Mesenchymal stem cell (in vitro differentiated cells and primary cell): ENCODE measurements around the gene OPRL1.
A peak's percentile ranks its signal among the peaks of the same experiment; 100 is the strongest.

Source experiments
- DNase-seq: peaks from one replicate; pipeline ENCODE4 v3.0.0-alpha.2; 2013
- H2AFZ ChIP-seq: one replicate; pipeline ENCODE4 v1.6.1; 2013; ENCODE audit warnings: low read depth, mild to moderate bottlenecking, control low read depth, inconsistent platforms, low read length, moderate library complexity
- H2AK5ac ChIP-seq: 2 replicates; pipeline ENCODE4 v1.6.1; 2013; ENCODE audit warnings: low read length, moderate library complexity, mild to moderate bottlenecking, inconsistent platforms; ENCODE audit not compliant: severe bottlenecking
- H2BK120ac ChIP-seq: one replicate; pipeline ENCODE4 v1.6.1; 2013; ENCODE audit warnings: low read depth, mild to moderate bottlenecking, inconsistent platforms, low read length, moderate library complexity
- H2BK12ac ChIP-seq, 2 experiments: one replicate each; pipeline ENCODE4 v1.6.1; 2013; ENCODE audit warnings: inconsistent platforms in 2 of 2, low read length in 2 of 2, mild to moderate bottlenecking in 2 of 2, moderate library complexity in 2 of 2, control low read depth in 1 of 2
- H2BK15ac ChIP-seq: one replicate; pipeline ENCODE4 v1.6.1; 2013; ENCODE audit warnings: mild to moderate bottlenecking, low read depth, inconsistent platforms; ENCODE audit not compliant: poor library complexity, severe bottlenecking
- H2BK5ac ChIP-seq: 2 replicates; pipeline ENCODE4 v1.6.1; 2013; ENCODE audit warnings: low read depth, mild to moderate bottlenecking, low read length, control low read depth, inconsistent platforms; ENCODE audit not compliant: poor library complexity, severe bottlenecking
- H3K14ac ChIP-seq, 2 experiments: one replicate each; pipeline ENCODE4 v1.6.1; 2013; ENCODE audit warnings: inconsistent platforms in 2 of 2, low read length in 2 of 2, control low read depth in 1 of 2, mild to moderate bottlenecking in 1 of 2, moderate library complexity in 1 of 2
- H3K18ac ChIP-seq, 2 experiments: one replicate each; pipeline ENCODE4 v1.6.1; 2013; ENCODE audit warnings: inconsistent platforms in 2 of 2, low read length in 2 of 2, control low read depth in 1 of 2, low read depth in 1 of 2, mild to moderate bottlenecking in 1 of 2
- H3K23ac ChIP-seq, 2 experiments: one replicate each; pipeline ENCODE4 v1.6.1; 2013; ENCODE audit warnings: inconsistent platforms in 2 of 2, low read length in 2 of 2, mild to moderate bottlenecking in 2 of 2, moderate library complexity in 2 of 2, control low read depth in 1 of 2
- H3K27ac ChIP-seq: 2 replicates; pipeline ENCODE4 v1.5.1; 2013; ENCODE audit warnings: mild to moderate bottlenecking, moderate library complexity, low read length, control low read depth, inconsistent platforms; ENCODE audit not compliant: poor library complexity, severe bottlenecking
- H3K27me3 ChIP-seq, 2 experiments: 2 replicates each; pipeline versions ENCODE4 v1.6.1 to v1.7.0; 2013; ENCODE audit warnings: low read length in 2 of 2, mild to moderate bottlenecking in 2 of 2, moderate library complexity in 2 of 2, control low read depth in 1 of 2, inconsistent platforms in 1 of 2; ENCODE audit not compliant: control insufficient read depth in 1 of 2, insufficient read depth in 1 of 2
- H3K36me3 ChIP-seq, 2 experiments: 2 replicates each; pipeline versions ENCODE4 v1.6.1 to v1.7.0; 2013; ENCODE audit warnings: low read length in 2 of 2, control low read depth in 1 of 2, inconsistent platforms in 1 of 2, low read depth in 1 of 2, mild to moderate bottlenecking in 1 of 2; ENCODE audit not compliant: insufficient read depth in 2 of 2, control insufficient read depth in 1 of 2
- H3K4ac ChIP-seq, 2 experiments: one replicate each; pipeline ENCODE4 v1.6.1; 2013; ENCODE audit warnings: inconsistent platforms in 2 of 2, low read length in 2 of 2, mild to moderate bottlenecking in 2 of 2, moderate library complexity in 2 of 2, control low read depth in 1 of 2, low read depth in 1 of 2
- H3K4me1 ChIP-seq: 2 replicates; pipeline ENCODE4 v1.6.1; 2013; ENCODE audit warnings: low read depth, low read length, control low read depth; ENCODE audit not compliant: control insufficient read depth, insufficient read depth
- H3K4me2 ChIP-seq: 2 replicates; pipeline ENCODE4 v1.6.1; 2013; ENCODE audit warnings: low read length, mild to moderate bottlenecking, inconsistent platforms; ENCODE audit not compliant: poor library complexity, severe bottlenecking
- H3K4me3 ChIP-seq, 2 experiments: 2 replicates each; pipeline versions ENCODE4 v1.5.1 to v1.7.0; 2013; ENCODE audit warnings: low read length in 2 of 2, mild to moderate bottlenecking in 2 of 2, control low read depth in 1 of 2, low read depth in 1 of 2; ENCODE audit not compliant: insufficient read depth in 1 of 2
- H3K79me1 ChIP-seq: replicated peaks from 2 replicates; pipeline ENCODE4 v1.6.1; 2013; ENCODE audit warnings: mild to moderate bottlenecking, control low read depth, low read length, inconsistent platforms; ENCODE audit not compliant: poor library complexity, severe bottlenecking
- H3K9ac ChIP-seq: 2 replicates; pipeline ENCODE4 v1.7.0; 2013; ENCODE audit warnings: mild to moderate bottlenecking, low read length, moderate library complexity
- H3K9me3 ChIP-seq: 2 replicates; pipeline ENCODE4 v1.7.0; 2013; ENCODE audit warnings: mild to moderate bottlenecking, low read length; ENCODE audit not compliant: control insufficient read depth
- H4K8ac ChIP-seq: one replicate; pipeline ENCODE4 v1.6.1; 2013; ENCODE audit warnings: inconsistent platforms, mild to moderate bottlenecking, low read length, moderate library complexity
- H4K91ac ChIP-seq: one replicate; pipeline ENCODE4 v1.6.1; 2013; ENCODE audit warnings: mild to moderate bottlenecking, low read length, inconsistent platforms
- WGBS: methylation state at CpG from one replicate; pipeline ENCODE4 v1.1.7; 2013; ENCODE audit warnings: mixed read lengths; 5-methylcytosine and 5-hydroxymethylcytosine counted together

Gene OPRL1

DNA sequence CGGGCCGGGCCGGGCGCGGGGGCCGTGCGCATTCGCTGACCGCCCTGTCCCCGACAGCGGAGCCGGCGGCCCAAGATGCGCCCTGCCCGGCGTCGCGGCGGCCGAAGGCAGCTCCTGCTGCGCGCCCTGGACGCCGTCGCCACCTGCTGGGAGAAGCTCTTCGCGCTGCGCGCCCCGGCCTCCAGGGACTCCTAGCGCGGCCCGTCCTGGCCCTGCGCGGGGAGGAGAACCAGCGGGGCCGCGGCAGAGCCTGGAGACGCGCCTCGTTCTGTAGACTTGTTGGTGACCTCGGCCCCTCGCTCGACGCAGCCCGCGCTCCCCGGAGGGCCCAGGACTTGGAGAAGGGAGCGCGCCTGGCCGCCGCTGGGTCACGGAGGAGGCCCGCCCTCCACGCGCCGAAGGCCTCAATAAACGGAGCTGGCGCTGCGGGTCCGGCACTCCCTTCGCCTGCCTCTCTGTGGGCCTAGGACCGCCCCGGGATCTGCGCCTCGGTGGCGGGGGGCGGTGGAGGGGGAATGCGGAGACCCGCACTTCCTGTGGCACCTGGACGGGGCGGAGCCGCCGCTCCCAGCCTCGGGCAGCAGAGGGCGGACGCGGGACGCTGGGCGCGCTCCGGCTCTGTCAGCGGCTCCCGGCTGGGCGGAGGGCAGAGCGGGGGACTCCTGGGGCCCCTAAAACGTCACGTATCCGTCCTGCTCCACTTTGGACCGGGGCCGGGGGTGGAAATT is 41.2 kb upstream of the OPRL1 start:
- H3K27ac ChIP-seq = no peak overlapping the region
- no peak overlapping the region for H3K23ac ChIP-seq
- H4K8ac ChIP-seq = peak overlapping the region; percentile 35
- peak overlapping the region; percentile 52 for H2BK120ac ChIP-seq
- H4K91ac ChIP-seq = peak overlapping the region; percentile 20
- H3K18ac ChIP-seq = peak overlapping the region; percentile 6 to 24
- peaks cover 35 to 58% of the 10 kb centered on the region in 2 experiments for H3K27me3 ChIP-seq
- no peak overlapping the region for H3K14ac ChIP-seq
- no peaks in the 10 kb centered on the region for H3K9me3 ChIP-seq
- peak overlapping the region; percentile 43 for H2AFZ ChIP-seq
- H3K36me3 ChIP-seq = peaks cover 15 to 27% of the 10 kb centered on the region in 2 experiments
- no peak overlapping the region for H3K4ac ChIP-seq
- H2AK5ac ChIP-seq = no peak overlapping the region
- no peaks in the 10 kb centered on the region for H3K79me1 ChIP-seq
- no peak overlapping the region for H2BK12ac ChIP-seq
- no peak overlapping the region for H3K9ac ChIP-seq
- H2BK5ac ChIP-seq = no peak overlapping the region
- H2BK15ac ChIP-seq = no peak overlapping the region
- peak; percentile 74 for DNase-seq
- peaks cover 45% of the 10 kb centered on the region for H3K4me1 ChIP-seq
- H3K4me3 ChIP-seq = peak overlapping the region; percentile 46 to 51
- H3K4me2 ChIP-seq = peak overlapping the region; percentile 88
- under 1% methylated on average over 72 of the region's 91 CpGs for WGBS

DNA sequence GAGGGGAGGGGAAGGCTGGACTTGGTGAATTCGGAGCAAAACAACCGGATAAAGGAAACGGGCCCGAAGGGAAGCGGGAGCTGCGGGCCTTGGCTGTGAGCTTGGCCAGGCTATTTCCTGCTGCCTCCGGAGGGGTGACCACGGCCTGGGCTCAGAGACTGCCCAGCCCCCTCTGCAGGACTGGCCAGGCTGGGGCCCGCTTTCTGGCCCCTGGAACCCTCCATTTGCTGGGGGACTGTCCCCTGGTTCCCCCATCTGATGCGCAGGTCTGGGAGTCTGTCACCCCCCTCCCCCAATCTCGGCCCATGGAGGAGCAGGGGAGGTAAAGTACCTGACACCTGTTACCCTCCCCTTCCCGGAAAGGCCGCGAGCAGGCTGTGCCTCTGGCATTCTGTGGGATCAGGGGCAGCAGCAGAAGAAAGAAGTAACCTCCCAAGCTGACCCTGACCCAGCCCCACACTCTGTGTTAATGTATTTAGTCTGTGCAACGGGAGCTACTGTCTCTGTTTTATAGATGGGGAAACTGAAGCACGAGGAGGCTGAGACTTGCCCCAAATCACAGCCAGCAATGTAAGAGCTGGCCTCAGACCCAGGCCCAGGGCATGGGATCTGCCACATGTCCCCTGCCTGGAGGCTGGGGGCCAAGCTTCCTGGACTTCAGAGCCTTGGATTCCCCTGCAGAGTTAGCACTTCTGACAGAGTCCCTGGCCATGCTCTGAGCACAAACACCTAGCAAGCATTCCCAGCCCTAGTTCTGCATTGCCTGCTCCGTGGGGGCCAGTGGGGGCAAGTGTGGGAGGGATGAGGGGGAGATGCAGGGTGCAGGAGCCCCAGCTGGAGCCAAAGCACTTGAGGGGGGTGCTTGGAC is 40.4 kb upstream of the OPRL1 start:
- 16% methylated on average over 16 of the region's 17 CpGs for WGBS
- H3K9me3 ChIP-seq = no peaks in the 10 kb centered on the region
- H2BK15ac ChIP-seq = no peak overlapping the region
- no peak overlapping the region for H3K9ac ChIP-seq
- peak overlapping the region; percentile 52 for H2BK120ac ChIP-seq
- H2AFZ ChIP-seq = no peak overlapping the region
- no peak overlapping the region for H4K91ac ChIP-seq
- H3K4ac ChIP-seq = no peak overlapping the region
- H2BK12ac ChIP-seq = no peak overlapping the region
- no peak overlapping the region for H2BK5ac ChIP-seq
- H3K27me3 ChIP-seq = peaks cover 35 to 58% of the 10 kb centered on the region in 2 experiments
- peaks cover 9 to 19% of the 10 kb centered on the region in 2 experiments for H3K36me3 ChIP-seq
- H3K27ac ChIP-seq = no peak overlapping the region
- peak overlapping the region in 1 of 2 experiments; percentile 51 for H3K4me3 ChIP-seq
- no peak overlapping the region for H3K23ac ChIP-seq
- H3K14ac ChIP-seq = no peak overlapping the region
- no peak overlapping the region for H2AK5ac ChIP-seq
- H3K79me1 ChIP-seq = no peaks in the 10 kb centered on the region
- H3K4me1 ChIP-seq = peaks cover 47% of the 10 kb centered on the region
- H3K4me2 ChIP-seq = peak overlapping the region; percentile 88
- H4K8ac ChIP-seq = peak overlapping the region; percentile 35
- no peak overlapping the region for H3K18ac ChIP-seq
- DNase-seq = no peak

DNA sequence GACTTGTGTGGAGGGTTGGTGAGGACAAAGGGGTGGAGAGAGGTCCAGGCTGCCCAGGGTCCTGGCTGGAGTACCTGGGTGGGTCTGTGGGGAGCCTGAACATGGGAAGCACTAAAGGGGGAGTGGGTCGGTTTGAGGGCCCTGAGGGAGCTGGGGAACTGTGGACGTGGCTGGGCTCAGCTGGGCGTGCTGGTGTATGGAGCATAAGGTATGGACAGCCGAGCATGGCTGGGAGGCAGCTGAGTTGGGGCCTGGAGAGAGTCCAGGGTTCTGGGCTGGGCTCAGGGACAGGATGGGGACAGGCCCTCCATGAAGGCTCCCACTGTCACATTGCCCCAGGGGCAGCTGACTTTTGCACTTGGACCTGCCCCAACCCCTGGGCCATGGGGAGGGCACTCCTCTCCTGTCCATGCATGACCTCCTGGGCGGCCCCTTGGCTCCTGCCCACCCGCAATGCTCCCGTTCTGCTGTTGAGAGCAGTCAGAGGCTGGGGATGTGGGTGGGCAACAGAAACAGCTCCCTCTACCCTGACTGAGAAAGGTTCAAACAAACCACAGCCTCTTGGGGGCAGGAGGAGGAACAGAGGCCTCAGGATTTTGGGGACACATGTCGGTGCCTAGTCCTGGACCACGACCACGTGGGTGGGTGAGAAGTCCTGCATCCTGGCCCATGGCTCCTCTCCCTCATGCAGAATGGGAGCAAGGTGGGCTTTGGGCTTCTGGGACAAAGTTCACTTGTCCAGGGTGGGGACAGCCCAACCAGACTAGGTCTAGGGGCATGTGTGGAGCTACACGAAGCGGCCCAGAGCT is 39.4 kb upstream of the OPRL1 start:
- H2AFZ ChIP-seq = no peak overlapping the region
- no peak overlapping the region for H3K9ac ChIP-seq
- no peak overlapping the region for H3K4me3 ChIP-seq
- H3K36me3 ChIP-seq = peaks cover under 1 to 10% of the 10 kb centered on the region in 2 experiments
- peak overlapping the region in 1 of 2 experiments; percentile 60 for H3K23ac ChIP-seq
- H4K8ac ChIP-seq = no peak overlapping the region
- H2BK5ac ChIP-seq = no peak overlapping the region
- no peak overlapping the region for H4K91ac ChIP-seq
- H3K4me1 ChIP-seq = peaks cover 56% of the 10 kb centered on the region
- peaks cover 35 to 63% of the 10 kb centered on the region in 2 experiments for H3K27me3 ChIP-seq
- H2BK120ac ChIP-seq = no peak overlapping the region
- no peaks in the 10 kb centered on the region for H3K9me3 ChIP-seq
- no peak overlapping the region for H3K27ac ChIP-seq
- no peak overlapping the region for H3K14ac ChIP-seq
- 79% methylated on average over 12 of the region's 12 CpGs for WGBS
- no peak overlapping the region for H3K4me2 ChIP-seq
- no peak overlapping the region for H3K18ac ChIP-seq
- no peak overlapping the region for H3K4ac ChIP-seq
- H2AK5ac ChIP-seq = no peak overlapping the region
- DNase-seq = no peak
- H2BK12ac ChIP-seq = no peak overlapping the region
- H3K79me1 ChIP-seq = no peaks in the 10 kb centered on the region
- H2BK15ac ChIP-seq = no peak overlapping the region
